Measurements from ENCODE around the gene SLC4A3. TPM values are rescaled to one million over a fixed set of nuclear protein-coding genes. Genes with fewer than 3 reads are reported as not detected.

The SLC4A3 gene
- total RNA-seq, 1 experiment from 2014 or later = 0.52 TPM

- Histone ChIP-seq H3K9me3 (ENCODE audit: low read depth, low read length, poor library complexity, severe bottlenecking) (no peaks in the 10 kb centered on the region), H3K27me3 (replicated peaks; ENCODE audit: insufficient read depth, low read depth, low read length, poor library complexity) (peaks cover 45% of the 10 kb centered on the region), H3K4me1 (ENCODE audit: insufficient read depth, low read length, poor library complexity, severe bottlenecking) (no peaks in the 10 kb centered on the region), H3K4me3 (ENCODE audit: low read depth, low read length, poor library complexity, severe bottlenecking) (no peak overlapping the region), H3K27ac (ENCODE audit: low read depth, low read length, poor library complexity, severe bottlenecking) (no peak overlapping the region), H3K36me3 (ENCODE audit: insufficient read depth, low read length, poor library complexity, severe bottlenecking) (no peaks in the 10 kb centered on the region)
- DNase-seq (ENCODE audit: low spot score) = no peak
- intact Hi-C loops (cut with micrococcal nuclease; ENCODE audit: unreplicated experiment) = no loop called here
- no TSS peak for BruUV-seq (replicated peaks)
- ChIA-PET POLR2A (ENCODE audit: low non-redundant PET) (no interaction called here), CTCF (no interaction called here)
- no peak for TF ChIP-seq EZH2 (IDR thresholded peaks at IDR 0.05; ENCODE audit: borderline replicate concordance, low read depth, low read length, poor library complexity, severe bottlenecking)
- no peak for TF ChIP-seq CTCF (conservative IDR thresholded peaks at IDR 0.05; ENCODE audit: low read depth, low read length)
These were observed 30.9 kb downstream of the SLC4A3 start for GRCh38 chr2:219658196-219658846.

- no TSS peak for BruUV-seq (replicated peaks)
- H3K4me3 ChIP-seq (ENCODE audit: low read depth, low read length, poor library complexity, severe bottlenecking) = no peak overlapping the region
- ChIA-PET POLR2A (ENCODE audit: low non-redundant PET) (no interaction called here), CTCF (no interaction called here)
- peaks cover 40% of the 10 kb centered on the region for H3K27me3 ChIP-seq (replicated peaks; ENCODE audit: insufficient read depth, low read depth, low read length, poor library complexity)
- no peaks in the 10 kb centered on the region for H3K4me1 ChIP-seq (ENCODE audit: insufficient read depth, low read length, poor library complexity, severe bottlenecking)
- intact Hi-C loops (cut with micrococcal nuclease; ENCODE audit: unreplicated experiment) = no loop called here
- H3K27ac ChIP-seq (ENCODE audit: low read depth, low read length, poor library complexity, severe bottlenecking) = no peak overlapping the region
- H3K36me3 ChIP-seq (ENCODE audit: insufficient read depth, low read length, poor library complexity, severe bottlenecking) = no peaks in the 10 kb centered on the region
- no peak for DNase-seq (ENCODE audit: low spot score)
- H3K9me3 ChIP-seq (ENCODE audit: low read depth, low read length, poor library complexity, severe bottlenecking) = no peaks in the 10 kb centered on the region
- TF ChIP-seq EZH2 (IDR thresholded peaks at IDR 0.05; ENCODE audit: borderline replicate concordance, low read depth, low read length, poor library complexity, severe bottlenecking) (no peak), CTCF (conservative IDR thresholded peaks at IDR 0.05; ENCODE audit: low read depth, low read length) (no peak)
These were observed 31.4 kb downstream of the SLC4A3 start for GRCh38 chr2:219658874-219659273.

GRCh38 chr2:219661197-219661954 lies 33.9 kb downstream of the SLC4A3 start:
- no peak for DNase-seq (ENCODE audit: low spot score)
- Histone ChIP-seq H3K36me3 (ENCODE audit: insufficient read depth, low read length, poor library complexity, severe bottlenecking) (no peaks in the 10 kb centered on the region), H3K27me3 (replicated peaks; ENCODE audit: insufficient read depth, low read depth, low read length, poor library complexity) (peaks cover 21% of the 10 kb centered on the region), H3K4me1 (ENCODE audit: insufficient read depth, low read length, poor library complexity, severe bottlenecking) (no peaks in the 10 kb centered on the region), H3K9me3 (ENCODE audit: low read depth, low read length, poor library complexity, severe bottlenecking) (no peaks in the 10 kb centered on the region), H3K27ac (ENCODE audit: low read depth, low read length, poor library complexity, severe bottlenecking) (no peak overlapping the region), H3K4me3 (ENCODE audit: low read depth, low read length, poor library complexity, severe bottlenecking) (no peak overlapping the region)
- intact Hi-C loops (cut with micrococcal nuclease; ENCODE audit: unreplicated experiment) = no loop called here
- TF ChIP-seq CTCF (conservative IDR thresholded peaks at IDR 0.05; ENCODE audit: low read depth, low read length) = no peak
- no peak for TF ChIP-seq EZH2 (IDR thresholded peaks at IDR 0.05; ENCODE audit: borderline replicate concordance, low read depth, low read length, poor library complexity, severe bottlenecking)
- no TSS peak for BruUV-seq (replicated peaks)
- POLR2A ChIA-PET (ENCODE audit: low non-redundant PET) = no interaction called here
- CTCF ChIA-PET = no interaction called here
